Panc1 (cell line): ENCODE measurements around the gene KRT72. TPM values are rescaled to one million over a fixed set of nuclear protein-coding genes. Genes with fewer than 3 reads are reported as not detected.

Experiments
- ATAC-seq: fragments of 200-7000 bp; cut with Tn5 transposase; 2 replicates; pipeline ENCODE4 v1.9.1; 2020; ENCODE audit warnings: mild to moderate bottlenecking, moderate library complexity
- BruUV-seq: library from RNA; stranded (reverse); fragments of 400-500 nt; replicated peaks from 2 replicates; lab custom pipeline; 2021; lab: Mats Ljungman, UMichigan
- CTCF ChIA-PET: fragments of 300-600 bp; sonication (Branson Sonifier 250); formaldehyde crosslinking; loops from one replicate; lab custom pipeline; 2022; ENCODE audit warnings: antibody characterized with exemption; lab: Charles Lee
- POLR2A ChIA-PET: fragments of 300-600 bp; sonication (Branson Sonifier 250); formaldehyde crosslinking; loops from one replicate; lab custom pipeline; 2022; ENCODE audit warnings: antibody characterized with exemption; lab: Charles Lee
- DNase-seq: peaks from one replicate; pipeline ENCODE4 v3.0.0-alpha.2; 2010; ENCODE audit warnings: low read depth, low spot score
- H3K27ac ChIP-seq: 2 replicates; pipeline ENCODE4 v1.5.1; 2011; ENCODE audit warnings: mild to moderate bottlenecking, low read length, inconsistent platforms
- H3K27me3 ChIP-seq: fragments of 200-500 bp; sonication (Bioruptor generic); 2 replicates; pipeline ENCODE4 v1.6.0; 2014; ENCODE audit warnings: low read length, inconsistent platforms; ENCODE audit not compliant: control insufficient read depth, insufficient read depth
- H3K36me3 ChIP-seq: fragments of 200-500 bp; sonication (Bioruptor generic); 2 replicates; pipeline ENCODE4 v1.5.1; 2014; ENCODE audit warnings: inconsistent platforms, mild to moderate bottlenecking, low read length, moderate library complexity; ENCODE audit not compliant: control insufficient read depth, insufficient read depth
- H3K4me1 ChIP-seq: 2 replicates; pipeline ENCODE4 v1.5.1; 2011; ENCODE audit warnings: inconsistent platforms, mild to moderate bottlenecking, low read length, moderate library complexity; ENCODE audit not compliant: control insufficient read depth, insufficient read depth
- H3K4me3 ChIP-seq, 2 experiments: 2 replicates each; pipeline ENCODE4 v1.5.1; 2011 to 2012; ENCODE audit warnings: low read depth in 2 of 2, low read length in 2 of 2, mild to moderate bottlenecking in 2 of 2, inconsistent platforms in 1 of 2, moderate library complexity in 1 of 2
- H3K9me3 ChIP-seq: fragments of 200-500 bp; sonication (Bioruptor generic); 2 replicates; pipeline ENCODE4 v1.5.1; 2014; ENCODE audit warnings: low read depth, mild to moderate bottlenecking, inconsistent platforms, low read length, moderate library complexity; ENCODE audit not compliant: control insufficient read depth, insufficient read depth
- CTCF ChIP-seq: fragments of 450-650 bp; IDR thresholded peaks from 2 replicates; pipeline ENCODE4 v1.5.1; 2017; ENCODE audit warnings: mild to moderate bottlenecking
- POLR2AphosphoS5 ChIP-seq: IDR thresholded peaks from 2 replicates; pipeline ENCODE4 v1.6.1; 2012; ENCODE audit warnings: mild to moderate bottlenecking, low read depth, low read length, moderate library complexity
- SIN3A ChIP-seq: IDR thresholded peaks from 2 replicates; pipeline ENCODE4 v1.6.1; 2012; ENCODE audit warnings: low read depth, mild to moderate bottlenecking, low read length, moderate library complexity, borderline replicate concordance; ENCODE audit not compliant: insufficient read depth
- TCF7L2 ChIP-seq: IDR thresholded peaks from 2 replicates; pipeline ENCODE4 v1.6.1; 2011; ENCODE audit warnings: mild to moderate bottlenecking, low read depth, low read length, inconsistent platforms
- in situ Hi-C: cut with HindIII; loops from 2 replicates; pipeline ENCODE4 v1.10.0; 2016; ENCODE audit warnings: low sequenced_read_pairs, low pct_unique_long_range_greater_than_20kb
- intact Hi-C: fragments of 100-400 bp; cut with micrococcal nuclease; formaldehyde crosslinking; loops from one replicate; pipeline ENCODE4 v1.10.0; 2022; ENCODE audit not compliant: unreplicated experiment
- total RNA-seq: library from RNA; stranded (reverse); gene quantifications from one replicate; pipeline ENCODE4 v1.2.1, GENCODE V29; 2021; ENCODE audit not compliant: unreplicated experiment
- TF ChIP-seq, protein P1 (sequence below), 2 experiments: IDR thresholded peaks; 2 replicates each; pipeline ENCODE4 v1.6.1; 2011 to 2012; ENCODE audit warnings: low read depth in 2 of 2, control low read depth in 1 of 2, low read length in 1 of 2, mild to moderate bottlenecking in 1 of 2, moderate library complexity in 1 of 2; ENCODE audit not compliant: insufficient read depth in 1 of 2

The KRT72 gene
- total RNA-seq, 1 experiment from 2014 or later = not detected

- H3K27ac ChIP-seq = no peak overlapping the region
- DNase-seq = no peak
- in situ Hi-C loops = no loop called here
- no peak overlapping the region for H3K4me3 ChIP-seq
- H3K27me3 ChIP-seq = peaks cover 19% of the 10 kb centered on the region
- POLR2A ChIA-PET = no interaction called here
- H3K36me3 ChIP-seq = no peaks in the 10 kb centered on the region
- CTCF ChIA-PET = no interaction called here
- no peak for ATAC-seq
- intact Hi-C loops = no loop called here
- no TSS peak for BruUV-seq
- no peaks in the 10 kb centered on the region for H3K9me3 ChIP-seq
- no peaks in the 10 kb centered on the region for H3K4me1 ChIP-seq
- TF ChIP-seq POLR2AphosphoS5 = no peak
- TF ChIP-seq TCF7L2 = no peak
- TF ChIP-seq, protein P1, sequence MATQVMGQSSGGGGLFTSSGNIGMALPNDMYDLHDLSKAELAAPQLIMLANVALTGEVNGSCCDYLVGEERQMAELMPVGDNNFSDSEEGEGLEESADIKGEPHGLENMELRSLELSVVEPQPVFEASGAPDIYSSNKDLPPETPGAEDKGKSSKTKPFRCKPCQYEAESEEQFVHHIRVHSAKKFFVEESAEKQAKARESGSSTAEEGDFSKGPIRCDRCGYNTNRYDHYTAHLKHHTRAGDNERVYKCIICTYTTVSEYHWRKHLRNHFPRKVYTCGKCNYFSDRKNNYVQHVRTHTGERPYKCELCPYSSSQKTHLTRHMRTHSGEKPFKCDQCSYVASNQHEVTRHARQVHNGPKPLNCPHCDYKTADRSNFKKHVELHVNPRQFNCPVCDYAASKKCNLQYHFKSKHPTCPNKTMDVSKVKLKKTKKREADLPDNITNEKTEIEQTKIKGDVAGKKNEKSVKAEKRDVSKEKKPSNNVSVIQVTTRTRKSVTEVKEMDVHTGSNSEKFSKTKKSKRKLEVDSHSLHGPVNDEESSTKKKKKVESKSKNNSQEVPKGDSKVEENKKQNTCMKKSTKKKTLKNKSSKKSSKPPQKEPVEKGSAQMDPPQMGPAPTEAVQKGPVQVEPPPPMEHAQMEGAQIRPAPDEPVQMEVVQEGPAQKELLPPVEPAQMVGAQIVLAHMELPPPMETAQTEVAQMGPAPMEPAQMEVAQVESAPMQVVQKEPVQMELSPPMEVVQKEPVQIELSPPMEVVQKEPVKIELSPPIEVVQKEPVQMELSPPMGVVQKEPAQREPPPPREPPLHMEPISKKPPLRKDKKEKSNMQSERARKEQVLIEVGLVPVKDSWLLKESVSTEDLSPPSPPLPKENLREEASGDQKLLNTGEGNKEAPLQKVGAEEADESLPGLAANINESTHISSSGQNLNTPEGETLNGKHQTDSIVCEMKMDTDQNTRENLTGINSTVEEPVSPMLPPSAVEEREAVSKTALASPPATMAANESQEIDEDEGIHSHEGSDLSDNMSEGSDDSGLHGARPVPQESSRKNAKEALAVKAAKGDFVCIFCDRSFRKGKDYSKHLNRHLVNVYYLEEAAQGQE (IDR thresholded peaks at IDR 0.05; ENCODE audit: insufficient read depth in 1 of 2, low read depth in 2 of 2, low read length in 1 of 2) = no peak
- no peak for TF ChIP-seq SIN3A
- no peak for TF ChIP-seq CTCF
These were observed 27.6 kb upstream of the KRT72 start for GRCh38 chr12:52628841-52629240.

- CTCF ChIA-PET = no interaction called here
- TF ChIP-seq, protein P1 (IDR thresholded peaks at IDR 0.05; ENCODE audit: insufficient read depth in 1 of 2, low read depth in 2 of 2, low read length in 1 of 2) = no peak
- TF ChIP-seq TCF7L2 = no peak
- TF ChIP-seq CTCF = no peak
- no peak for TF ChIP-seq POLR2AphosphoS5
- no peak for TF ChIP-seq SIN3A
- ATAC-seq = no peak
These were observed 26.8 kb upstream of the KRT72 start for GRCh38 chr12:52628111-52628507.

More at GRCh38 chr12:52628111-52628507, 26.8 kb upstream of the KRT72 start:
- H3K9me3 ChIP-seq = no peaks in the 10 kb centered on the region
- BruUV-seq = no TSS peak
- no peaks in the 10 kb centered on the region for H3K4me1 ChIP-seq
- no peak overlapping the region for H3K4me3 ChIP-seq
- in situ Hi-C loops (no loop called here), intact Hi-C loops (no loop called here)
- H3K36me3 ChIP-seq = no peaks in the 10 kb centered on the region
- peaks cover 23% of the 10 kb centered on the region for H3K27me3 ChIP-seq
- H3K27ac ChIP-seq = no peak overlapping the region
- DNase-seq = no peak
- POLR2A ChIA-PET = no interaction called here
